Thymus (tissue), 11 donors: ENCODE results near the gene CLIC3. TPM values are rescaled to one million over a fixed set of nuclear protein-coding genes. Genes with fewer than 3 reads are reported as not detected.

Source experiments
- DNase-seq, 9 donors: peaks; one replicate each; pipeline ENCODE4 v3.0.0-alpha.2; 2013; ENCODE audit warnings: low spot score in 9 of 9, low read depth in 6 of 9, missing footprints in 1 of 9
- H3K27ac ChIP-seq, 2 donors: one replicate each; pipeline ENCODE4 v1.5.1; 2013; ENCODE audit warnings: control low read depth in 1 of 2, low read depth in 1 of 2, low read length in 1 of 2, mild to moderate bottlenecking in 1 of 2, moderate library complexity in 1 of 2
- H3K27me3 ChIP-seq, 2 donors: one replicate each; pipeline ENCODE4 v1.5.1; 2013; ENCODE audit warnings: low read length in 1 of 2; ENCODE audit not compliant: control insufficient read depth in 2 of 2, insufficient read depth in 1 of 2
- H3K36me3 ChIP-seq, 2 donors: one replicate each; pipeline ENCODE4 v1.5.1; 2013; ENCODE audit warnings: low read length in 1 of 2, mild to moderate bottlenecking in 1 of 2, moderate library complexity in 1 of 2; ENCODE audit not compliant: control insufficient read depth in 2 of 2, insufficient read depth in 2 of 2
- H3K4me1 ChIP-seq, 2 donors: one replicate each; pipeline ENCODE4 v1.5.1; 2013; ENCODE audit warnings: low read length in 2 of 2; ENCODE audit not compliant: control insufficient read depth in 2 of 2, insufficient read depth in 2 of 2
- H3K4me3 ChIP-seq, 2 donors: one replicate each; pipeline ENCODE4 v1.5.1; 2013; ENCODE audit warnings: low read length in 2 of 2, control low read depth in 1 of 2, mild to moderate bottlenecking in 1 of 2
- H3K9me3 ChIP-seq, 2 donors: one replicate each; pipeline ENCODE4 v1.5.1; 2013; ENCODE audit warnings: low read length in 1 of 2, mild to moderate bottlenecking in 1 of 2; ENCODE audit not compliant: control insufficient read depth in 2 of 2, insufficient read depth in 1 of 2
- WGBS: extraction: QIAGEN DNeasy Blood & Tissue Kit; methylation state at CpG from one replicate; pipeline ENCODE4 v1.1.7; 2013; 5-methylcytosine and 5-hydroxymethylcytosine counted together
- polyA plus RNA-seq: library from polyadenylated mRNA; stranded (reverse); fragments of 200-250 nt; gene quantifications from one replicate; pipeline ENCODE4 v1.2.3, GENCODE V29; 2013
- total RNA-seq: library from RNA; stranded (reverse); fragments of 120-200 nt; gene quantifications from one replicate; pipeline ENCODE4 v1.2.4, GENCODE V29; 2013
- donor health status: healthy.

Gene CLIC3
- total and polyA plus RNA-seq, 2 donors: 13.6 to 44.6 TPM

DNA sequence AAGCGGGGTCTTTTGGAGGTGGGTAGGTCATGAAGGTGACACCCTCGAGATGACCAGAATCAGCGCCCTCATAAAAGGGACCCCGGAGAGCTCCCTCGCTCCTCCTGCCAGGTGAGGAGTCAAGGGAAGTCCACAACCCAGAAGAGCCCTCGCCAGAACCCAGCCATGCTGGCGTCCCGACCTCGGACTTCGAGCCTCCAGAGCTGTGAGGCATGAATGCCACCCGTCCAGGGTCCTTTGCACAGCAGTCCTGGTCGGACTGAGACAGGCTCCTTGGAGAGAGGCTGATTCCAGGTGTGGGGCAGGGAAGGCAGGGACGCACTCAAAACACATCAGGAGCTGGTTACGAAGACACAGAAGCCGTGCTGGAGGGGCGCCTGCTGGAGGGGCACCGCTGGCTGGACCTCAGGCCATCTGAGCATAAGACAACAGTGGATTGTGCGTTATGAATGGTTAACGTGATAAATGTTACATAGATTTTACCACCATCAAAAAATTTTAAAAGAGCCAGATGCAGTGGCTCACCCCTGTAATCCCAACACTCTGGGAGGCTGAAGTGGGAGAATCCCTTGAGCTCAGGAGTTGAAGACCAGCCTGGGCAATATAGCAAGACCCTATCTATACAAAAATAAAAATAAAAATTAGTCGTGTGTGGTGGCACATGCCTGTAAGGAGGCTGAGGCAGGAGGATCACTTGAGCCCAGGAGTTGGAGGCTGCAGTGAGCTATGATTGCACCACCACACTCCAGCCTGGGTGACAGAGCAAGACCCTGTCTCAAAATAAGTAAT is 5.7 kb upstream of the CLIC3 start:
- no peak for DNase-seq
- Histone ChIP-seq H3K27me3 (peaks cover 10 to 24% of the 10 kb centered on the region in 2 donors), H3K27ac (no peak overlapping the region), H3K9me3 (peaks cover 0 to 15% of the 10 kb centered on the region in 2 donors), H3K4me1 (peaks cover 5 to 16% of the 10 kb centered on the region in 2 donors), H3K4me3 (no peak overlapping the region), H3K36me3 (no peaks in the 10 kb centered on the region)
- WGBS: 96% methylated on average over 20 of the region's 20 CpGs

DNA sequence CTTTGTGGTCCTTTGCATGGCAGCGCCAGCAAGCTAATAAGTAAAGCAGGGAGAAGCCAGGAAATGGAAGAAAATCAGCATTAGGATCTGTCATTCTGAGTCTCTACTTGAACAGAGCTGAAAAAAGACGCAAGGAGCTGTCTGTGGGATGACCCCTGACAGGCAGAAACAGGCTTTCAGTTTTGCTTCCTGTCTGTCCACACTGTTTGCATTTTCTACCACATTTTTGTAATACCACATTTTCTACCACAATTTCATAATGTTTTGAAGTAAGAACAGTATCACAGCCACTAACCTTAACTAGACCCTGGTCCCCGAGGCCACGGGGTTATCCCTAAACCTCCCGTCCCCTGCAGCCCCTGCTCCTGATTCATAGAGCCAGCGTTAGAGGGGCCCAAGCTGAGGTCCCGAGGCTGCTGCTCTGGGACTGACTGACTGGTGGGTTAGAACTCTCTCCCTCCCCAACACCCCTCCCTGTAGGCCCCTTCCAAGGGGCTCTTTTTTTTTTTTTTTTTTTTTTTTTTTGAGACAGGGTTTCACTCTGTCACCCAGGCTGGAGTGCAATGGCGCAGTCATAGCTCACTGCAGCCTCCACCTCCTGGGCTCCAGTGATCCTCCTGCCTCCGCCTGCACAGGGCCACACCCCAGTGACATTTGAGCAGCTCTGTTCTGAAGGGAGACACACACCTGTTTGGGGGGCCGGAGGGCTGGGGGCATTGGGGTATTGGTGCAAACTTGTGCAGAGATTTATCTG is 4.0 kb upstream of the CLIC3 start:
- Histone ChIP-seq H3K9me3 (peaks cover 0 to 21% of the 10 kb centered on the region in 2 donors), H3K4me3 (no peak overlapping the region), H3K27ac (peak overlapping the region in 1 of 2 donors; percentile 65), H3K27me3 (peaks cover 17 to 41% of the 10 kb centered on the region in 2 donors), H3K4me1 (peaks cover 16 to 33% of the 10 kb centered on the region in 2 donors), H3K36me3 (no peaks in the 10 kb centered on the region)
- whole genome bisulfite sequencing: 56% methylated on average over 10 of the region's 10 CpGs
- DNase-seq: no peak

DNA sequence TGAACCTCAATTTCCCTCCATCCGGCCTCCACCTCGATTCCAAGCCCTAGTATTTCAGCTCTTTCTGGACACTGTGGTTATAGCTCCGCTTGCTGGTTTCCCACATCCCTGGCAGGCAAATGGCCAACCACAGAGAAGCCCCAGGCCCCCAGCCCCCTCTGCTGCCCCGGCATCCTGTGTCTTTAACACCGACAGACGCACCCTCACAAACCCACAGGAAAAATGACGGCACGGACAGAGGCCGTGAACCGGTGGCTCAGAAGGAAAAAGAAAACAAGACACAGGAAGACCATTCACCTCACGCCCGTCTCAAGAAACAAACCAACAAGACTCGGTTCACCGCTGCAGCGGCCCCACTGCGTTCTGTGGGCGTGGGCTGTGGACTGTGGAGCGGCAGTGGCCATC is 1.5 kb upstream of the CLIC3 start:
- H3K9me3 ChIP-seq: peaks cover 0 to 19% of the 10 kb centered on the region in 2 donors
- 6% methylated on average over 18 of the region's 18 CpGs for WGBS
- peak overlapping the region in 1 of 2 donors; percentile 2 for H3K27ac ChIP-seq

DNA sequence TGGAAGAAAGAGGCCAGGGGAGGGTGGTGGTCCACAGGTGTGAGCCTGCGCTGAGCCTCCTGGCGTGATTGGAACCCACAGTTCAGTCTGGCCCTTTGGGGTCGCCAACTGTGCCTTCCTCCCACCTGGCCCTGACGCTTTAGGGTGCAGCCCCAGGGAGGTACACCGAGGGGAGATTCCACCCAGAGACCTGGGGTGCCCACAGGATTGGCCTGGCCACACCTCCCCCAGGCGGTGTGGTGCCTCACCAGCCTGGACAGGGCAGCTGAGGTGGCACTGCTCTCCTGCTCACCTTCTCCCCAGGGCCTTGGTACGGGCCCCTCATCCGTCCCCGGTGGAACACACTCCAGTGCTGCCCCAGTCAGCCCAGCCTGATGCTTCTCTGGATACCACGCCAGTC is 1.0 kb upstream of the CLIC3 start:
- 62% methylated on average over 10 of the region's 10 CpGs for WGBS
- Histone ChIP-seq H3K27ac (no peak overlapping the region), H3K4me1 (peaks cover 25 to 58% of the 10 kb centered on the region in 2 donors), H3K27me3 (peaks cover 17 to 54% of the 10 kb centered on the region in 2 donors), H3K4me3 (no peak overlapping the region), H3K9me3 (peaks cover 0 to 19% of the 10 kb centered on the region in 2 donors), H3K36me3 (peaks cover 8 to 16% of the 10 kb centered on the region in 2 donors)
- no peak for DNase-seq

More for the DNA sequence above, 1.5 kb upstream of the CLIC3 start:
- no peak for DNase-seq
- Histone ChIP-seq H3K4me3 (no peak overlapping the region), H3K27me3 (peaks cover 17 to 57% of the 10 kb centered on the region in 2 donors), H3K4me1 (peaks cover 24 to 53% of the 10 kb centered on the region in 2 donors), H3K36me3 (peaks cover 8 to 16% of the 10 kb centered on the region in 2 donors)

DNA sequence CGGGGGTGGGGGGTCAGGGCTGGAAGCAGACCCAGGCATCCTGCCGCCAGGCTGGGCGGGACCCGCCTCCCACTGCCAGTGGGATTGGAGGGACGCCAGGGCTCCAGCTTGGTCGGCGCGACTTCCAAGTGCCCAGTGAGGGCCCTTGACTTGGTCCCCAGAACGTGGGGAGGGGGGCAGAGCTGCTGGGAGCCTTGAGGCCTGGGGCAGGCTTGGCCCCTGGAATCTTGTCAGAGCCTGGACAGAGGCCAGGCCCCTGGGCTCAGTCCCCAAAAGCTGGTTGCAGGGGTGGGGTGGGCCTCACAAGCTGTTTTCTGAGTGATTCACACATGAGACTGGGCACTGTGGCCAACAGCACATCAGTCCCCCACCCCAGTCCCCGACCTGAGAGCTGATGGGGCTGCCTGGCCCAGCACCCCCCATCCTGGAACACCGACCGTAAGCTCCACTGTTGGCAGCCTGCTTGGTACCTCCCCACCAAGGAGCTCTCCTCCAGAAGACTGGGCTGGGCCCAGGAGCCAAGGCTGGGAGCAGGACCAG is 526 bp downstream of the CLIC3 start:
- Histone ChIP-seq H3K4me3 (peak overlapping the region; percentile 26 to 58), H3K27me3 (peaks cover 19 to 61% of the 10 kb centered on the region in 2 donors), H3K27ac (peak overlapping the region; percentile 53 to 57), H3K9me3 (peaks cover 0 to 22% of the 10 kb centered on the region in 2 donors), H3K4me1 (peaks cover 25 to 58% of the 10 kb centered on the region in 2 donors), H3K36me3 (peaks cover 8 to 16% of the 10 kb centered on the region in 2 donors)
- no peak for DNase-seq
- WGBS: 66% methylated on average over 12 of the region's 12 CpGs

DNA sequence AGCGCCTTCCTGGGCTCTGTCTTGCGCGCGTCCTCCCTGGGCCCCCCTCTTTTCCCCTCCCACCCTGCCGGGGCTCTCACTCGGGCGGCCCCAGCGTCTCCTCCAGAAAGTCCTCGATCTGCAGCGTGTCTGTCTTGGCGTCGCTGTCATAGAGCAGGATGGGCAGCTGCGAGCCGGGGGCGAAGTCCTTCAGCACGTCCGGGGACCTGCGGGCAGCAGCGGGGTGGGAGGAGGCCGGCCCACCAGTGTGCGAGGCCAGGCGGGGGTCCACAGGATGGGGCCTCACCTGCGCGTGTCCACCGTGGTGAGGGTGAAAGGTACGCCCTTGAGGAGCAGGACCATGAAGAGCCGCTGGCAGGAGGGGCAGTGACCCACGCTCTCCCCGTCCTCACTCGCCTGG is 1.0 kb downstream of the CLIC3 start:
- peak overlapping the region in 1 of 2 donors; percentile 27 for H3K27ac ChIP-seq
- WGBS: 70% methylated on average over 30 of the region's 30 CpGs
- H3K27me3 ChIP-seq: peaks cover 23 to 66% of the 10 kb centered on the region in 2 donors
- DNase-seq: no peak
- H3K4me1 ChIP-seq: peaks cover 25 to 58% of the 10 kb centered on the region in 2 donors
- H3K4me3 ChIP-seq: peak overlapping the region; percentile 1 to 58
- H3K9me3 ChIP-seq: peaks cover 2 to 27% of the 10 kb centered on the region in 2 donors
- H3K36me3 ChIP-seq: peaks cover 8 to 16% of the 10 kb centered on the region in 2 donors

DNA sequence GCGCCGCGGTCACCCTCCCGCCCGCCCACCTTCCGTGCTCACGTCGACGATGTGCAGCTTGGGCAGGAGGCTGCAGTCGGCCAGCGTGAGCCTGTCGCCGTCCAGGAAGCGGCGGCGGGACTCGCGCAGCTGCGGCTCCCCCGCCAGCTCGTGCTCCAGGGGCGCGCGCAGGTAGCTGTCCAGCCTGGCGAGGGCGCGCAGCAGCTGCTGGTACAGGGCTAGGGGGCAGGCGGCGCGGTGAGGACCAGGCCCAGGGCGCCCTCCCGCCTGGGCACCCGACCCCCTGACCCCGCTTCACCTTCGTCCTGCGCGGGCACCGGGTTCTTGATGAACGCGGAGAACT is 1.5 kb downstream of the CLIC3 start:
- H3K27ac ChIP-seq: no peak overlapping the region
- no peak for DNase-seq
- peaks cover 8 to 16% of the 10 kb centered on the region in 2 donors for H3K36me3 ChIP-seq
- H3K9me3 ChIP-seq: peaks cover 2 to 27% of the 10 kb centered on the region in 2 donors
- H3K4me1 ChIP-seq: peaks cover 25 to 58% of the 10 kb centered on the region in 2 donors
- peak overlapping the region; percentile 1 to 58 for H3K4me3 ChIP-seq
- H3K27me3 ChIP-seq: peaks cover 24 to 71% of the 10 kb centered on the region in 2 donors
- WGBS: 73% methylated on average over 40 of the region's 40 CpGs

DNA sequence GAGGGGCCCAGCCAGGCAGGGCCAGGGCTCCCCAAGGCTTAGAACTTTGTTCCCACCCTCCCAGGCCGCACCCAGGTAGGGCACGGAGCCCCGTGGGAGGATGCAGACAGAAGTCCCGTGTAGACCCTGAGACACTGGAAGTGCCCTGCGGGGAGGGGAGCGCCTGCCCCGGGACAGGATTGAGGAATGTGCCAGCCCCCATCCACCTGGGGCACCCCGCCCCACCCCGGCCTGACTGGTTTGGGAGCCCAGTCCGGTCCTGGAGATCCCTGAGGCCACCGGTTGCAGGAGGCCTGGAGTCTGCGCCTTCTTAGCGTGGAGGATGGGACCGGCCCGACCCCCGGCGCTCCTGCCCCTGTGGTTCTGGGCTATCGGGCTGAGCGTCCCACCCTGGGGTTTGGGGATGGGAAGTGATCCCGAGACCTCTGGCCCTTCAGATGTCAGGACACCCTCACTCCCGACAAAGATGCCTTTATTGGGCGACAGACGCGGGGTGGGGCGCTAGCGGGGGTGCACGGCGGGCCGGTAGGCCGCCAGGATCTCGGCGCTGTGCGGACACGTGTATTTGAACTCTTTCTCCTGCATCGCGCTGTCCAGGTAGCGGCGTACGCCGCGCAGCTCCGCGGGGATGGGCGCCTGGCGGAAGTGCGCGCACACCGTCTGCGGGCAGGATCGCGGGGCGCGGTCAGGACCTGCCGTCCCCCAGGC is 2.0 kb downstream of the CLIC3 start:
- peaks cover 24 to 74% of the 10 kb centered on the region in 2 donors for H3K27me3 ChIP-seq
- no peak overlapping the region for H3K27ac ChIP-seq
- peaks cover 2 to 27% of the 10 kb centered on the region in 2 donors for H3K9me3 ChIP-seq
- 89% methylated on average over 54 of the region's 54 CpGs for WGBS
- no peak for DNase-seq
- peaks cover 25 to 57% of the 10 kb centered on the region in 2 donors for H3K4me1 ChIP-seq
- peak overlapping the region in 1 of 2 donors; percentile 92 for H3K4me3 ChIP-seq
- H3K36me3 ChIP-seq: peaks cover 8 to 16% of the 10 kb centered on the region in 2 donors
